Suppressor macrophage (primary cell): ENCODE measurements around the gene FAM24A.
A peak's percentile ranks its signal among the peaks of the same experiment; 100 is the strongest.
"Not testable (repeated sequence)": the region's sequence is repeated elsewhere in the genome, so short reads cannot be mapped to it uniquely, and the experiment has no call there.

Experiments used
- DNase-seq, 4 experiments: peaks; one replicate each; pipeline ENCODE4 v3.0.0-alpha.2; 2020 to 2022
- total RNA-seq, 17 experiments: gene quantifications; one replicate each; lab custom pipeline; 2026; ENCODE audit warnings: mixed read lengths in 6 of 17, inconsistent platforms in 3 of 17; lab: John Stamatoyannopoulos, UW

Gene FAM24A
- total RNA-seq: 0 to 0.11 (median 0) reads per million in 17 experiments

- DNase-seq: no peak
Observed at GRCh38 chr10:122910310-122910709, at the start of gene FAM24A. TSS of gene FAM24A (plus strand) at chr10:122910610. CDS start at chr10:122911635, 1,025 bp downstream.

GRCh38 chr10:122861711-122862161 lies 48.7 kb upstream of the FAM24A start:
- no peak for DNase-seq

GRCh38 chr10:122863216-122864193 lies 46.9 kb upstream of the FAM24A start:
- no peak for DNase-seq

GRCh38 chr10:122864194-122864592 lies 46.2 kb upstream of the FAM24A start:
- DNase-seq: no peak

GRCh38 chr10:122864901-122865300 lies 45.5 kb upstream of the FAM24A start:
- no peak for DNase-seq

- DNase-seq: not testable (repeated sequence)
Observed at GRCh38 chr10:122866757-122867482, 43.5 kb upstream of the FAM24A start.

GRCh38 chr10:122868768-122869167 lies 41.6 kb upstream of the FAM24A start:
- DNase-seq: not testable (repeated sequence)

- not testable (repeated sequence) for DNase-seq
Observed at GRCh38 chr10:122871947-122872346, 38.5 kb upstream of the FAM24A start.

GRCh38 chr10:122875843-122876466 lies 34.5 kb upstream of the FAM24A start:
- no peak for DNase-seq

GRCh38 chr10:122876467-122876855 lies 33.9 kb upstream of the FAM24A start:
- no peak for DNase-seq

- peak; percentile 3 to 27 (median 14) for DNase-seq
Observed at GRCh38 chr10:122877264-122877663, 33.1 kb upstream of the FAM24A start.

GRCh38 chr10:122878799-122879338 lies 31.5 kb upstream of the FAM24A start:
- DNase-seq: peak; percentile 3 to 58 (median 34)

GRCh38 chr10:122879339-122880273 lies 30.8 kb upstream of the FAM24A start, which contains the start of gene FAM24B:
TSS of gene FAM24B (minus strand) at chr10:122879581. CDS start at chr10:122850515, 29,066 bp downstream.
- DNase-seq: peak; percentile 96 to 99 (median 97)

GRCh38 chr10:122882766-122883165 lies 27.6 kb upstream of the FAM24A start:
- DNase-seq: no peak

- DNase-seq: peak in 1 of 4 experiments; percentile 0
Observed at GRCh38 chr10:122884166-122884565, 26.2 kb upstream of the FAM24A start.

GRCh38 chr10:122894261-122894944 lies 16.0 kb upstream of the FAM24A start:
- no peak for DNase-seq

- DNase-seq: not testable (repeated sequence)
Observed at GRCh38 chr10:122903861-122904260, 6.5 kb upstream of the FAM24A start.

- DNase-seq: peak; percentile 38 to 65 (median 50)
Observed at GRCh38 chr10:122911889-122912484, 1.6 kb downstream of the FAM24A start.

- DNase-seq: no peak
Observed at GRCh38 chr10:122915700-122916099, 5.3 kb downstream of the FAM24A start.

GRCh38 chr10:122930140-122930539 lies 19.7 kb downstream of the FAM24A start:
- peak in 1 of 4 experiments; percentile 2 for DNase-seq
